Ishikawa (cell line): ENCODE data around the gene ZNF48.

ENCODE experiments used
- CREB1 ChIP-seq: IDR thresholded peaks from 2 replicates; pipeline ENCODE4 v1.6.1; 2012; ENCODE audit warnings: low read depth
- EGR1 ChIP-seq: IDR thresholded peaks from 2 replicates; pipeline ENCODE4 v1.6.1; 2012
- EP300 ChIP-seq: IDR thresholded peaks from 2 replicates; pipeline ENCODE4 v1.6.1; 2012; ENCODE audit warnings: borderline replicate concordance
- FOXM1 ChIP-seq: IDR thresholded peaks from 2 replicates; pipeline ENCODE4 v1.6.1; 2012; ENCODE audit warnings: low read depth, borderline replicate concordance
- NFIC ChIP-seq: IDR thresholded peaks from 2 replicates; pipeline ENCODE4 v1.6.1; 2012
- RAD21 ChIP-seq: IDR thresholded peaks from 2 replicates; pipeline ENCODE4 v1.6.1; 2012; ENCODE audit warnings: low read depth
- REST ChIP-seq: IDR thresholded peaks from 2 replicates; pipeline ENCODE4 v1.6.1; 2012; ENCODE audit warnings: low read depth, mild to moderate bottlenecking
- TAF1 ChIP-seq: IDR thresholded peaks from 2 replicates; pipeline ENCODE4 v1.6.1; 2012; ENCODE audit warnings: low read depth, mild to moderate bottlenecking
- TEAD4 ChIP-seq: IDR thresholded peaks from 2 replicates; pipeline ENCODE4 v1.6.1; 2012
- YY1 ChIP-seq: IDR thresholded peaks from 2 replicates; pipeline ENCODE4 v1.6.1; 2012; ENCODE audit warnings: low read depth
- TF ChIP-seq, protein P1 (sequence below): IDR thresholded peaks from 2 replicates; pipeline ENCODE4 v1.6.1; 2012
- TF ChIP-seq, protein P2 (sequence below): IDR thresholded peaks from 2 replicates; pipeline ENCODE4 v1.6.1; 2012

GRCh38 chr16:30379158-30379783 is 15.9 kb upstream of the ZNF48 start:
- TF ChIP-seq, protein P1, sequence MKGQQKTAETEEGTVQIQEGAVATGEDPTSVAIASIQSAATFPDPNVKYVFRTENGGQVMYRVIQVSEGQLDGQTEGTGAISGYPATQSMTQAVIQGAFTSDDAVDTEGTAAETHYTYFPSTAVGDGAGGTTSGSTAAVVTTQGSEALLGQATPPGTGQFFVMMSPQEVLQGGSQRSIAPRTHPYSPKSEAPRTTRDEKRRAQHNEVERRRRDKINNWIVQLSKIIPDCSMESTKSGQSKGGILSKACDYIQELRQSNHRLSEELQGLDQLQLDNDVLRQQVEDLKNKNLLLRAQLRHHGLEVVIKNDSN: no peak
- TF ChIP-seq NFIC (no peak), CREB1 (no peak), EP300 (no peak), TAF1 (no peak), TEAD4 (no peak), RAD21 (no peak), REST (no peak), EGR1 (no peak), FOXM1 (no peak), YY1 (no peak)
- TF ChIP-seq, protein P2, sequence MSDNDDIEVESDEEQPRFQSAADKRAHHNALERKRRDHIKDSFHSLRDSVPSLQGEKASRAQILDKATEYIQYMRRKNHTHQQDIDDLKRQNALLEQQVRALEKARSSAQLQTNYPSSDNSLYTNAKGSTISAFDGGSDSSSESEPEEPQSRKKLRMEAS: no peak
